WTC11 (cell line): ENCODE data around the gene TMEM50B.

Experiments used
- CTCF ChIP-seq: fragments of 200-600 bp; IDR thresholded peaks from 2 replicates; pipeline ENCODE4 v1.8.0; 2022; ENCODE audit warnings: antibody characterized with exemption
- NR3C1 ChIP-seq: sonication (generic); formaldehyde crosslinking; conservative IDR thresholded peaks from 2 replicates; pipeline ENCODE4 v1.8.1; 2023; ENCODE audit warnings: low read depth, mild to moderate bottlenecking, missing genetic modification reagents
- SOX15 ChIP-seq: fragments of 250-450 bp; sonication (Bioruptor Pico); IDR thresholded peaks from 2 replicates; pipeline ENCODE4 v1.9.0; 2021; ENCODE audit warnings: mild to moderate bottlenecking
- ZBTB21 ChIP-seq: sonication (generic); formaldehyde crosslinking; IDR thresholded peaks from 2 replicates; pipeline ENCODE4 v1.8.1; 2023; ENCODE audit warnings: mild to moderate bottlenecking, missing genetic modification reagents, borderline replicate concordance
- TF ChIP-seq, protein P1 (sequence below): sonication (generic); formaldehyde crosslinking; IDR thresholded peaks from 2 replicates; pipeline ENCODE4 v1.8.0; 2022; ENCODE audit warnings: mild to moderate bottlenecking, missing genetic modification reagents

GRCh38 chr21:33458861-33459260, 20.9 kb downstream of the TMEM50B start:
- TF ChIP-seq NR3C1 (CRISPR knock-in tag) (no peak), SOX15 (no peak), CTCF (no peak), ZBTB21 (CRISPR knock-in tag) (no peak)
- TF ChIP-seq, protein P1, sequence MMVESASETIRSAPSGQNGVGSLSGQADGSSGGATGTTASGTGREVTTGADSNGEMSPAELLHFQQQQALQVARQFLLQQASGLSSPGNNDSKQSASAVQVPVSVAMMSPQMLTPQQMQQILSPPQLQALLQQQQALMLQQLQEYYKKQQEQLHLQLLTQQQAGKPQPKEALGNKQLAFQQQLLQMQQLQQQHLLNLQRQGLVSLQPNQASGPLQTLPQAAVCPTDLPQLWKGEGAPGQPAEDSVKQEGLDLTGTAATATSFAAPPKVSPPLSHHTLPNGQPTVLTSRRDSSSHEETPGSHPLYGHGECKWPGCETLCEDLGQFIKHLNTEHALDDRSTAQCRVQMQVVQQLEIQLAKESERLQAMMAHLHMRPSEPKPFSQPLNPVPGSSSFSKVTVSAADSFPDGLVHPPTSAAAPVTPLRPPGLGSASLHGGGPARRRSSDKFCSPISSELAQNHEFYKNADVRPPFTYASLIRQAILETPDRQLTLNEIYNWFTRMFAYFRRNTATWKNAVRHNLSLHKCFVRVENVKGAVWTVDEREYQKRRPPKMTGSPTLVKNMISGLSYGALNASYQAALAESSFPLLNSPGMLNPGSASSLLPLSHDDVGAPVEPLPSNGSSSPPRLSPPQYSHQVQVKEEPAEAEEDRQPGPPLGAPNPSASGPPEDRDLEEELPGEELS (CRISPR knock-in tag) = no peak
